ENCODE measurements around the gene VSTM2B.

The VSTM2B gene

GRCh38 chr19:29479941-29480340, 45.9 kb upstream of the VSTM2B start:
- Histone ChIP-seq H3K36me3 (ENCODE audit: control insufficient read depth, insufficient read depth, low read length) (no peaks in the 10 kb centered on the region), H3K4me2 (ENCODE audit: low read length) (no peak overlapping the region), H3K27me3 (ENCODE audit: control insufficient read depth, insufficient read depth, low read length) (no peaks in the 10 kb centered on the region)

GRCh38 chr19:29480507-29480906, 45.3 kb upstream of the VSTM2B start:
- Histone ChIP-seq H3K4me1 (no peaks in the 10 kb centered on the region), H3K9me3 (ENCODE audit: control insufficient read depth, low read length) (no peaks in the 10 kb centered on the region), H2AFZ (no peak overlapping the region), H3K4me2 (ENCODE audit: low read length) (no peak overlapping the region), H3K27me3 (ENCODE audit: control insufficient read depth, insufficient read depth, low read length) (no peaks in the 10 kb centered on the region), H3K79me2 (no peaks in the 10 kb centered on the region), H3K4me3 (ENCODE audit: low read depth, low read length) (no peak overlapping the region), H3K9ac (no peak overlapping the region), H3K27ac (no peak overlapping the region), H3K36me3 (ENCODE audit: control insufficient read depth, insufficient read depth, low read length) (no peaks in the 10 kb centered on the region)
- TF ChIP-seq CTCF (IDR thresholded peaks at IDR 0.05) = no peak

More at GRCh38 chr19:29479941-29480340, 45.9 kb upstream of the VSTM2B start:
- Histone ChIP-seq H3K27ac (no peak overlapping the region), H3K9me3 (ENCODE audit: control insufficient read depth, low read length) (no peaks in the 10 kb centered on the region), H2AFZ (no peak overlapping the region), H3K79me2 (no peaks in the 10 kb centered on the region), H3K4me3 (ENCODE audit: low read depth, low read length) (no peak overlapping the region), H3K9ac (no peak overlapping the region), H3K4me1 (no peaks in the 10 kb centered on the region)
- TF ChIP-seq CTCF (IDR thresholded peaks at IDR 0.05) = no peak

GRCh38 chr19:29482855-29483640, 42.7 kb upstream of the VSTM2B start:
- no peaks in the 10 kb centered on the region for H3K4me1 ChIP-seq
- no peaks in the 10 kb centered on the region for H3K9me3 ChIP-seq (ENCODE audit: control insufficient read depth, low read length)
- H3K36me3 ChIP-seq (ENCODE audit: control insufficient read depth, insufficient read depth, low read length) = no peaks in the 10 kb centered on the region
- H3K79me2 ChIP-seq = no peaks in the 10 kb centered on the region
- H3K4me3 ChIP-seq (ENCODE audit: low read depth, low read length) = no peak overlapping the region
- no peaks in the 10 kb centered on the region for H3K27me3 ChIP-seq (ENCODE audit: control insufficient read depth, insufficient read depth, low read length)
- no peak overlapping the region for H3K4me2 ChIP-seq (ENCODE audit: low read length)
- no peak overlapping the region for H3K27ac ChIP-seq
- TF ChIP-seq CTCF (IDR thresholded peaks at IDR 0.05) = no peak
- no peak overlapping the region for H2AFZ ChIP-seq
- H3K9ac ChIP-seq = no peak overlapping the region

- no peak overlapping the region for H3K9ac ChIP-seq
- H2AFZ ChIP-seq = no peak overlapping the region
- no peaks in the 10 kb centered on the region for H3K9me3 ChIP-seq (ENCODE audit: control insufficient read depth, low read length)
- H3K27ac ChIP-seq = no peak overlapping the region
- H3K79me2 ChIP-seq = no peaks in the 10 kb centered on the region
- H3K4me2 ChIP-seq (ENCODE audit: low read length) = no peak overlapping the region
- no peak overlapping the region for H3K4me3 ChIP-seq (ENCODE audit: low read depth, low read length)
- TF ChIP-seq CTCF (IDR thresholded peaks at IDR 0.05) = no peak
- no peaks in the 10 kb centered on the region for H3K4me1 ChIP-seq
- H3K36me3 ChIP-seq (ENCODE audit: control insufficient read depth, insufficient read depth, low read length) = no peaks in the 10 kb centered on the region
- no peaks in the 10 kb centered on the region for H3K27me3 ChIP-seq (ENCODE audit: control insufficient read depth, insufficient read depth, low read length)
Observed at GRCh38 chr19:29483641-29483920, 42.2 kb upstream of the VSTM2B start.

DNA sequence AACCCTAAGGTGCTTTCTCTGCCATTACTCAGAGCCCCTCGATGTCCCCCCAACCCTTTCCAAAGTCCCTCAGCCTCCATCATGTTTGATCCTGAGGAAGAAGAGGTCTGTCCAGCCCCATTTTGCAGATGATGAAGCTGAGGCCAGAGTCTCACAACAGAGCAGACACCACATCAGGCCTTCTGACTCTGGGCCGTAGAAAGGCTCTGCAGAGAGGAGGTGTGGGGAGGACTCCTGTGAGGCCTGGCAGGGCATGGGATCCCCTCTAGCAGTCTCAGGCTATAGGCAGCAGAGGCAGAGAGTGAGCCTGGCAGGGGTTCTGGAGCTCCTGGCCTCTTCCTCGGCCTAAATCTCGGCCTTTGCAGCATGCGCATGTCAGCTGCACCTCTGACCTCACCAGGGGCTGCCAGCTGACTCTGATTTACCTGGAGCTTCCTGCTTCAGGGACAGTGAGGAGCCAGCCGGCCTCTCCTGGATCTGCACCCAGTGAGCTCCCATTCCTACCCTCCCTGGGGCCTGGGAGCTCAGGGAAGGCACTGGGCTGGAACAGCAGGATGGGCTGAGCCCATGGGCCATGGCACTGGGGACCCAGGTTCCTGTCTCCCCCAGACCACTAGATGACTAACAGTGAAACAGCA, 41.7 kb upstream of the VSTM2B start:
- Histone ChIP-seq H3K27me3 (ENCODE audit: control insufficient read depth, insufficient read depth, low read length) (no peaks in the 10 kb centered on the region), H3K4me1 (no peaks in the 10 kb centered on the region), H3K27ac (no peak overlapping the region), H3K4me3 (ENCODE audit: low read depth, low read length) (no peak overlapping the region), H3K9ac (no peak overlapping the region), H3K9me3 (ENCODE audit: control insufficient read depth, low read length) (no peaks in the 10 kb centered on the region), H3K79me2 (no peaks in the 10 kb centered on the region), H3K4me2 (ENCODE audit: low read length) (no peak overlapping the region), H2AFZ (no peak overlapping the region), H3K36me3 (ENCODE audit: control insufficient read depth, insufficient read depth, low read length) (no peaks in the 10 kb centered on the region)
- TF ChIP-seq CTCF (IDR thresholded peaks at IDR 0.05) = no peak
